Ramos (cell line): ENCODE measurements around the gene KRTAP4-16.
"Not testable (repeated sequence)": the region's sequence is repeated elsewhere in the genome, so short reads cannot be mapped to it uniquely, and the experiment has no call there.

Experiments used
- in situ Hi-C: fragments of 300-500 bp; cut with MboI; formaldehyde crosslinking; loops from one replicate; pipeline ENCODE4 v1.14.3; 2022; ENCODE audit warnings: low sequenced_read_pairs; ENCODE audit not compliant: unreplicated experiment

KRTAP4-16 gene

GRCh38 chr17:41082626-41083025, 19.4 kb downstream of the KRTAP4-16 start:
- in situ Hi-C loops: no loop called here

- in situ Hi-C loops: no loop called here
Observed at GRCh38 chr17:41076788-41077187, 25.2 kb downstream of the KRTAP4-16 start.

- in situ Hi-C loops: no loop called here
Observed at GRCh38 chr17:41073676-41074075, 28.3 kb downstream of the KRTAP4-16 start.

GRCh38 chr17:41071606-41072360, 30.2 kb downstream of the KRTAP4-16 start:
- in situ Hi-C loops: no loop called here

GRCh38 chr17:41069031-41069430, 33.0 kb downstream of the KRTAP4-16 start:
- in situ Hi-C loops: no loop called here

- in situ Hi-C loops: no loop called here
Observed at GRCh38 chr17:41067281-41067680, 34.7 kb downstream of the KRTAP4-16 start.

GRCh38 chr17:41065829-41066624, 36.0 kb downstream of the KRTAP4-16 start, which contains the start of gene KRTAP2-4:
KRTAP2-4 (minus strand) TSS chr17:41065879; CDS start chr17:41065845, 34 bp downstream.
- in situ Hi-C loops: no loop called here

GRCh38 chr17:41065016-41065689, 36.9 kb downstream of the KRTAP4-16 start:
- in situ Hi-C loops: not testable (repeated sequence)

- in situ Hi-C loops: no loop called here
Observed at GRCh38 chr17:41064301-41064700, 37.7 kb downstream of the KRTAP4-16 start.

- in situ Hi-C loops: no loop called here
Observed at GRCh38 chr17:41063449-41063848, 38.6 kb downstream of the KRTAP4-16 start.

- in situ Hi-C loops: no loop called here
Observed at GRCh38 chr17:41061964-41062363, 40.0 kb downstream of the KRTAP4-16 start.

GRCh38 chr17:41060052-41060604, 41.9 kb downstream of the KRTAP4-16 start, which contains the start of gene KRTAP2-3:
KRTAP2-3 (minus strand) TSS chr17:41060114; CDS start chr17:41060050, 64 bp downstream.
- in situ Hi-C loops: no loop called here

GRCh38 chr17:41059276-41060051, 42.5 kb downstream of the KRTAP4-16 start:
- in situ Hi-C loops: not testable (repeated sequence)

- in situ Hi-C loops: no loop called here
Observed at GRCh38 chr17:41058741-41059140, 43.3 kb downstream of the KRTAP4-16 start.

- in situ Hi-C loops: no loop called here
Observed at GRCh38 chr17:41057547-41057946, 44.5 kb downstream of the KRTAP4-16 start.

- in situ Hi-C loops: not testable (repeated sequence)
Observed at GRCh38 chr17:41055130-41055529, 46.9 kb downstream of the KRTAP4-16 start, which contains the start of gene KRTAP2-2. KRTAP2-2 (minus strand) TSS chr17:41055230; CDS start chr17:41055211, 19 bp downstream.

- in situ Hi-C loops: not testable (repeated sequence)
Observed at GRCh38 chr17:41054556-41054955, 47.5 kb downstream of the KRTAP4-16 start.

GRCh38 chr17:41054025-41054424, 48.0 kb downstream of the KRTAP4-16 start:
- in situ Hi-C loops: no loop called here

GRCh38 chr17:41052566-41052965, 49.4 kb downstream of the KRTAP4-16 start:
- in situ Hi-C loops: no loop called here
